ENCODE measurements around the gene PIAS4.
A peak's percentile ranks its signal among the peaks of the same experiment; 100 is the strongest.

PIAS4 gene

GRCh38 chr19:4042731-4043082 lies 35.2 kb downstream of the PIAS4 start:
- DNase-seq (ENCODE audit: low read depth): no peak

GRCh38 chr19:4043401-4043800 lies 35.9 kb downstream of the PIAS4 start:
- DNase-seq (ENCODE audit: low read depth): no peak

GRCh38 chr19:4043966-4044715 lies 36.6 kb downstream of the PIAS4 start:
- no peak for DNase-seq (ENCODE audit: low read depth)

GRCh38 chr19:4044990-4045465 lies 37.5 kb downstream of the PIAS4 start:
- no peak for DNase-seq (ENCODE audit: low read depth)

GRCh38 chr19:4045597-4046361 lies 38.2 kb downstream of the PIAS4 start:
- no peak for DNase-seq (ENCODE audit: low read depth)

- no peak for DNase-seq (ENCODE audit: low read depth)
Observed at GRCh38 chr19:4046362-4046691, 38.8 kb downstream of the PIAS4 start.

GRCh38 chr19:4046946-4047683 lies 39.6 kb downstream of the PIAS4 start:
- DNase-seq (ENCODE audit: low read depth): no peak

GRCh38 chr19:4049432-4049831 lies 41.9 kb downstream of the PIAS4 start:
- no peak for DNase-seq (ENCODE audit: low read depth)

- no peak for DNase-seq (ENCODE audit: low read depth)
Observed at GRCh38 chr19:4051175-4052101, 43.9 kb downstream of the PIAS4 start.

- no peak for DNase-seq (ENCODE audit: low read depth)
Observed at GRCh38 chr19:4052114-4052992, 44.8 kb downstream of the PIAS4 start.

- no peak for DNase-seq (ENCODE audit: low read depth)
Observed at GRCh38 chr19:4052993-4053422, 45.5 kb downstream of the PIAS4 start.

GRCh38 chr19:4053423-4054324 lies 46.1 kb downstream of the PIAS4 start:
- DNase-seq (ENCODE audit: low read depth): no peak

- no peak for DNase-seq (ENCODE audit: low read depth)
Observed at GRCh38 chr19:4054441-4055208, 47.1 kb downstream of the PIAS4 start.

GRCh38 chr19:4055209-4055552 lies 47.6 kb downstream of the PIAS4 start:
- DNase-seq (ENCODE audit: low read depth): no peak

GRCh38 chr19:4057931-4058692 lies 50.6 kb downstream of the PIAS4 start:
- DNase-seq (ENCODE audit: low read depth): peak; percentile 43

- no peak for DNase-seq (ENCODE audit: low read depth)
Observed at GRCh38 chr19:4058693-4059452, 51.3 kb downstream of the PIAS4 start.

- no peak for DNase-seq (ENCODE audit: low read depth)
Observed at GRCh38 chr19:4059453-4059871, 51.9 kb downstream of the PIAS4 start.
